Adrenal gland (tissue), 12 donors: ENCODE measurements around the gene QSOX2. TPM values are rescaled to one million over a fixed set of nuclear protein-coding genes. Genes with fewer than 3 reads are reported as not detected.

Source experiments
- DNase-seq, 7 donors: peaks; one replicate each; pipeline ENCODE4 v3.0.0-alpha.2; 2019 to 2020
- H3K27ac ChIP-seq, 5 donors: fragments of 200-600 bp; sonication (generic) in 4 of 5; 1 replicate in 3 of 5; 2 replicates in 2 of 5; pipeline versions ENCODE4 v1.5.1 to v1.8.0; 2016 to 2020; ENCODE audit warnings: mild to moderate bottlenecking in 1 of 5
- H3K27me3 ChIP-seq: fragments of 200-600 bp; 2 replicates; pipeline ENCODE4 v1.8.0; 2021
- H3K36me3 ChIP-seq, 2 donors: fragments of 200-600 bp; replicated peaks in 1 of 2; 1 replicate in 1 of 2; 2 replicates in 1 of 2; pipeline versions ENCODE4 v1.5.1 to v1.8.0; 2018 to 2022
- H3K4me1 ChIP-seq, 2 donors: fragments of 200-600 bp; replicated peaks in 1 of 2; 1 replicate in 1 of 2; 2 replicates in 1 of 2; pipeline versions ENCODE4 v1.5.1 to v1.8.0; 2018 to 2021
- H3K4me3 ChIP-seq, 4 donors: fragments of 200-600 bp; sonication (generic) in 3 of 4; one replicate each; pipeline ENCODE4 v1.5.1; 2016 to 2018
- H3K9me3 ChIP-seq, 3 donors: fragments of 200-600 bp; sonication (generic) in 1 of 3; replicated peaks in 1 of 3; 1 replicate in 2 of 3; 2 replicates in 1 of 3; pipeline versions ENCODE4 v1.5.1 to v1.8.0; 2016 to 2021
- POLR2A ChIP-seq, 2 donors: fragments of 450-650 bp; IDR thresholded peaks; one replicate each; pipeline ENCODE4 v1.6.1; 2017; ENCODE audit warnings: antibody characterized with exemption in 2 of 2, mild to moderate bottlenecking in 2 of 2, moderate library complexity in 1 of 2
- WGBS, 4 donors: extraction: QIAGEN DNeasy Blood & Tissue Kit in 2 of 4; methylation state at CpG; one replicate each; pipeline versions ENCODE4 v1.1.5 to v1.1.7; 2013 to 2017; 5-methylcytosine and 5-hydroxymethylcytosine counted together
- intact Hi-C, 2 donors: fragments of 100-400 bp; cut with DNase I; formaldehyde crosslinking; loops; one replicate each; pipeline versions ENCODE4 v1.14.1 to v1.15.0; 2022 to 2023
- polyA plus RNA-seq, 3 donors: library from polyadenylated mRNA; stranded (reverse); fragments of 200-250 nt in 2 of 3; fragments of 350-450 nt in 1 of 3; fragmentation: Illumina TruSeq in 1 of 3; extraction: RNeasy Lipid Tissue Mini Kit (QIAGEN cat#74804) in 1 of 3; gene quantifications; one replicate each; pipeline ENCODE4 v1.2.3, GENCODE V29; 2013 to 2014
- total RNA-seq, 9 donors: library from RNA; depleted of rRNA in 4 of 9; stranded (reverse); fragments of >200 nt in 4 of 9; fragments of 120-200 nt in 1 of 9; fragmentation: NEBNext Ultra II Directional in 1 of 9; extraction: Animal tissue kit (Norgen Biotek cat#: 25700) in 1 of 9; gene quantifications; one replicate each; pipeline versions ENCODE4 v1.1.0 to v1.2.4, GENCODE V29; 2013 to 2023
- TF ChIP-seq, protein P1 (sequence below), 6 experiments: fragments of 450-650 bp in 4 of 6; fragments of 200-600 bp in 2 of 6; sonication (generic) in 1 of 6; IDR thresholded peaks; 1 replicate in 5 of 6; 2 replicates in 1 of 6; pipeline versions ENCODE4 v1.5.1 to v1.8.0; 2016 to 2021; ENCODE audit warnings: antibody characterized with exemption in 6 of 6, mild to moderate bottlenecking in 2 of 6, moderate library complexity in 1 of 6
- donor health status: healthy with polysubstance abuse.
- donor health status: Bipolar disorder and iron deficiency.
- donor health status: DM: yes; HTN: yes; CAD: no.
- donor health status: DM: no; HTN: no; CAD: no.
- donor health status: DM: no; HTN: no; CAD: no.
- donor health status: DM: yes; HTN: yes; CAD: no.

The QSOX2 gene
- total and polyA plus RNA-seq, 12 donors = 6.4 to 14.3 (median 9.3) TPM

DNA sequence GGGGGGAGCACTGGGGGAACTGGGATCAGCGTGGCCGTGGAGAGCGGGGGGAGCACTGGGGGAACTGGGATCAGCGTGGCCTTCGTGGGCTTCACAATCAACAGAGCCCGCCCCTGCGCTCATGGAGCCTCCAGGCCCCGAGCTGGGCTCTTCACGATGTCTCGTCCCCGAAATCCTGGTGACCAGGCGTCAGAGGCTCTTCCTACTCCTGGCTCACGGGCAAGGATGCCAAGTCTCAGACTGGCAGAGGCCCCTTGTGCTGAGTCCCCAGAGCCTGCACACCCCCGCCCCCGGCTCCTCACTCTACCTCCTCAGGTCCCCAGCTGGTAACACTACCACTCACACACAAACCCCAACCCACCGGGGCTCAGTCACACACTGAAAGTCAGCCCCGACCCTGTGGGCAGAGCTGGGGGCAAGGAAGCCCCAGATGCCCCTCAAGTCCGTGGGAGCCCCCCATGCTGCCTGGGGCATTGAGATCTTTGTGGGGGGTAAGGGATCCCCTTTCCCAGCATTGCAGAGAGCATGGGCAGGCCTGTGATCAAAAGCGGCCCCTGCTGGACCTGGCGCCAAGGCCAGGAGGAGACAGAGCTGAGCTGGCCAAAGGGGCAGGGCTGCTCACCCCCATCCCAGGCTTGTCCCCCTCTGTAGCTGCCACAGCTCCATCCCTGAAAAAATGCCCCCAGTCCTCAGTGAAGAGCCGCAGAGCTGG, 67.4 kb downstream of the QSOX2 start:
- DNase-seq = no peak
- TF ChIP-seq, protein P1, sequence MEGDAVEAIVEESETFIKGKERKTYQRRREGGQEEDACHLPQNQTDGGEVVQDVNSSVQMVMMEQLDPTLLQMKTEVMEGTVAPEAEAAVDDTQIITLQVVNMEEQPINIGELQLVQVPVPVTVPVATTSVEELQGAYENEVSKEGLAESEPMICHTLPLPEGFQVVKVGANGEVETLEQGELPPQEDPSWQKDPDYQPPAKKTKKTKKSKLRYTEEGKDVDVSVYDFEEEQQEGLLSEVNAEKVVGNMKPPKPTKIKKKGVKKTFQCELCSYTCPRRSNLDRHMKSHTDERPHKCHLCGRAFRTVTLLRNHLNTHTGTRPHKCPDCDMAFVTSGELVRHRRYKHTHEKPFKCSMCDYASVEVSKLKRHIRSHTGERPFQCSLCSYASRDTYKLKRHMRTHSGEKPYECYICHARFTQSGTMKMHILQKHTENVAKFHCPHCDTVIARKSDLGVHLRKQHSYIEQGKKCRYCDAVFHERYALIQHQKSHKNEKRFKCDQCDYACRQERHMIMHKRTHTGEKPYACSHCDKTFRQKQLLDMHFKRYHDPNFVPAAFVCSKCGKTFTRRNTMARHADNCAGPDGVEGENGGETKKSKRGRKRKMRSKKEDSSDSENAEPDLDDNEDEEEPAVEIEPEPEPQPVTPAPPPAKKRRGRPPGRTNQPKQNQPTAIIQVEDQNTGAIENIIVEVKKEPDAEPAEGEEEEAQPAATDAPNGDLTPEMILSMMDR (IDR thresholded peaks at IDR 0.05) = no peak
- TF ChIP-seq POLR2A (IDR thresholded peaks at IDR 0.05) = no peak
- Histone ChIP-seq H3K27me3 (no peaks in the 10 kb centered on the region), H3K4me1 (no peaks in the 10 kb centered on the region), H3K4me3 (no peak overlapping the region), H3K27ac (no peak overlapping the region), H3K36me3 (no peaks in the 10 kb centered on the region), H3K9me3 (no peaks in the 10 kb centered on the region)
- WGBS, 4 donors = 70 to 82% (median 78%) methylated on average over 4 to 21 of the region's 21 CpGs
- intact Hi-C loops = loop anchor here in 1 of 2 donors (10.0 kb wide), 1 partner anchor 107 kb away; no protein-coding TSS in a partner anchor

DNA sequence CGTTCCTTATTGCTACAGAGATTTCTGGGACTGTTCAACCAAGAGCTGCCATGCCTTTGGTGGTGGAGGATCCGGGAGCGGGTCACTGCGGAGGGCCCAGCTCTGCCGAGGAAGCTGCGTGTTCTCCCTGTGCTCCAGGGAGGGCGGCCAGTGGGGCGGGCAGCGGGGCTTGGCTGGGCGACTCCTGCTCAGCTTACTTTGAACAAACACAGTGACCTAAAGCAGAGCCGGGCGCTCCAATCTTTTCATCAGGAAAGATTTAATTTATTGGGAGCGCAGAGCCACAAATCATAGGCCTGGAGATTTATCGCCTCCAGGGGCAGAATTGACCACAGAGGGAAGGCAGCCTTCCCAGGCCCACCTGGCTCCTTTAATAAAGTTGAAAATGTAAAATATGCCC, 68.4 kb downstream of the QSOX2 start:
- no peaks in the 10 kb centered on the region for H3K9me3 ChIP-seq
- no peaks in the 10 kb centered on the region for H3K27me3 ChIP-seq
- intact Hi-C loops = loop anchor here in 1 of 2 donors (10.0 kb wide), 1 partner anchor 108 kb away; no protein-coding TSS in a partner anchor
- H3K36me3 ChIP-seq = no peaks in the 10 kb centered on the region
- H3K4me3 ChIP-seq = no peak overlapping the region
- no peak for TF ChIP-seq POLR2A (IDR thresholded peaks at IDR 0.05)
- TF ChIP-seq, protein P1 (IDR thresholded peaks at IDR 0.05) = no peak
- H3K4me1 ChIP-seq = no peaks in the 10 kb centered on the region
- DNase-seq = no peak
- H3K27ac ChIP-seq = no peak overlapping the region
- 74 to 88% (median 75%) methylated on average over 8 to 14 of the region's 14 CpGs for WGBS, 4 donors

DNA sequence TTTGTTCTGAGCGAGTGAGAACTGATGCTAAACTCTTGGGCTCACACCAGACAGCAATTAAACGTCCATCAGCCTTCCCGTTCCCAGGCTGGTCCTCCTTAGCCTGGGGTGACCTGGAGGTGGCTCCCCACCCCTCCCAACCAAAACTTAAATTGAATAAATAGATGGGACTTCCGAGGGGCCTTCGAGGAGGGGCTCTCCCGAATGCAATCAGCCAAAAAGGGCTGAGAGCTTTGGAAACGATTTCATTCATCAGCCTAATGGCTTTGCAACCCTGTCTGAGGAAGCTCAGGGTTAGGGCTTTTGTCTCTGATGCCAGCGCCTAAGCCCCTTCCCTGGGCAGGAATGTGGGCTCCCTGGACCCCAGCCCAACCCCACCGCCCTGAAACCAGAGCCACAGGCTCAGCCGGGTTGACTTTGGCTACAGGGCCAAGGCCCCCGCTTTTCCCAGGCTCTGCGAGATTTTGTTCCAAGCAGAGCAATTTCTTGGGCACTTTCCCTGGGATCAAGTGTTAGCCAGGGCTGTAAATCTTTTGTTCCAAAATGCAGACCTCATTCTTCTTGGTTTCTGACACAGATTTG, 69.9 kb downstream of the QSOX2 start:
- peaks cover 4% of the 10 kb centered on the region for H3K27me3 ChIP-seq
- TF ChIP-seq, protein P1 (IDR thresholded peaks at IDR 0.05) = no peak
- no peak for TF ChIP-seq POLR2A (IDR thresholded peaks at IDR 0.05)
- H3K36me3 ChIP-seq = no peaks in the 10 kb centered on the region
- 54 to 62% (median 59%) methylated on average over 12 of the region's 12 CpGs for WGBS, 4 donors
- intact Hi-C loops = loop anchor here in 1 of 2 donors (10.0 kb wide), 1 partner anchor 109 kb away; no protein-coding TSS in a partner anchor
- no peaks in the 10 kb centered on the region for H3K9me3 ChIP-seq
- DNase-seq = no peak
- H3K4me1 ChIP-seq = no peaks in the 10 kb centered on the region
- no peak overlapping the region for H3K27ac ChIP-seq
- no peak overlapping the region for H3K4me3 ChIP-seq

DNA sequence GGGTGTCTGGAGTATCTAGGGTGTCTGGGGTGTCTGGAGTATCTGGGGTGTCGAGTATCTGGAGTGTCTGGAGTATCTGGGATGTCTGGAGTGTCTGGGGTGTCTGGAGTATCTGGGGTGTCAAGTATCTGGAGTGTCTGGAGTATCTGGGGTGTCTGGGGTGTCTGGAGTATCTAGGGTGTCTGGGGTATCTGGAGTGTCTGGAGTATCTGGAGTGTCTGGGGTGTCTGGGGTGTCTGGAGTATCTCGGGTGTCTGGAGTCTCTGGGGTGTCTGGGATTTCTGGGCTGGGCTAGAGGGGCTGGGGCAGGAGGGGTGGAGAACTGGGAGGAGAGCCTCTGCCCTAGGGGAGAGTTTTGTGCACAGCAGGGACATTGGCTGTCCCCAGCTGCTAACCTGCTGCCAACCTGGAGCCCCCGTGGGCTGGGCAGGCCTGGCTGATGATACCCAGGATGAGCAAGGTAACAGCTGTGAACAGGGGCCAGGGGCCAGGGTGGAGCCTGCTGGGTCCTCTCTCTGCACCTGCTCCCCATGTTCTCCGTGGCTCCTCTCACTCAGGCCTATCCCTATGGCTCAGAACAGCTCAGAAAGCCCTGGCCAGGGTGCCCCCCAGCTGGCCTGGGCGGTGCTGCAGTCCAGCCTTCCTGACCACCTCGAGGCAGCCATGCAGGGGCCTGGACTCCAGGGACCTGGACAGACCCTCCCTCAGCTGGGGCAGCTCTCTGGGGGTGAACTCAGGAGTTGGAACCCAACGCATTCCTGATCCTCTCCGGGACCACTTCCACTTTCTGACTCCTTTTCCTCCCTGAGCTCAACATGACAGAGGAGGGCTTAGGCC, 70.6 kb downstream of the QSOX2 start:
- no peak overlapping the region for H3K4me3 ChIP-seq
- peaks cover 10% of the 10 kb centered on the region for H3K27me3 ChIP-seq
- WGBS, 4 donors = 62 to 85% (median 71%) methylated on average over 5 to 8 of the region's 8 CpGs
- DNase-seq = no peak
- H3K4me1 ChIP-seq = no peaks in the 10 kb centered on the region
- intact Hi-C loops = loop anchor here (5.0 to 10.0 kb wide), 2 partner anchors 92 to 110 kb away; no protein-coding TSS in a partner anchor
- no peak for TF ChIP-seq POLR2A (IDR thresholded peaks at IDR 0.05)
- TF ChIP-seq, protein P1 (IDR thresholded peaks at IDR 0.05) = no peak
- no peaks in the 10 kb centered on the region for H3K36me3 ChIP-seq
- no peak overlapping the region for H3K27ac ChIP-seq
- H3K9me3 ChIP-seq = no peaks in the 10 kb centered on the region
